ENCODE data around the gene IL12RB1. TPM values are rescaled to one million over a fixed set of nuclear protein-coding genes. Genes with fewer than 3 reads are reported as not detected.

The IL12RB1 gene
- total RNA-seq, 1 experiment from 2014 or later = 0.36 TPM

DNA sequence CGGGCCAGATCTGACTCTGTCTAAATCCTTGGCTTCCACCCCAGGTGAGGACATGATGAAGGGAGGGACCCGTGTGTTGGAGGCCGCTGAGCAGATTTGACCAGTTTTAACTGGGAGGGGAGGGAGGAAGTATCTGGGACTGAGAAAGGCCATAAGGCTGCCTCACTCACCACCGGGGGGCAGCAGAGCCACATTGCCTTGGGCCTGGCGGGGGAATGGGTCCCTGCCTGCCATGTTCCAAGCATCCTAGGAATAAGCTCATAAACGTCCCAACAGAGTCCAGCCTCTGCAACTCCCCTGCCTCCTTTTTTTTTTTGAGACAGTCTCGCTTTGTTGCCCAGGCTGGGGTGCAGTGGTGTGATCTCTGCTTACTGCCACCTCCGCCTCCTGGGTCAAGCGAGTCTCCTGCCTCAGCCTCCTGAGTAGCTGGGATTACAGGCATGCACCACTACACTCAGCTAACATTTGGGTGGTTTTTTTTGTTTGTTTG, 26.3 kb upstream of the IL12RB1 start:
- no peak overlapping the region for H3K4me3 ChIP-seq (ENCODE audit: low read depth in 2 of 2, low read length in 2 of 2)
- DNase-seq (ENCODE audit: low read depth, low spot score) = no peak
- BruUV-seq (replicated peaks) = no TSS peak
- ChIA-PET POLR2A (no interaction called here), CTCF (interaction anchor here (0.6 to 1.0 kb wide), 9 partner anchors 13 to 180 kb away, joined by 3 to 15 read pairs (median 4); partner anchors contain the start of gene RAB3A)
- intact Hi-C loops (cut with micrococcal nuclease; ENCODE audit: unreplicated experiment) (loop anchor here (10.0 kb wide), 1 partner anchor 52 kb away; no protein-coding TSS in a partner anchor), in situ Hi-C loops (cut with HindIII; ENCODE audit: low pct_unique_long_range_greater_than_20kb, low sequenced_read_pairs) (no loop called here)
- H3K36me3 ChIP-seq (ENCODE audit: control insufficient read depth, insufficient read depth, low read length) = no peaks in the 10 kb centered on the region
- H3K4me1 ChIP-seq (ENCODE audit: control insufficient read depth, insufficient read depth, low read length) = peaks cover 5% of the 10 kb centered on the region; the same call in 1 of the 2 replicates
- H3K27ac ChIP-seq (ENCODE audit: low read length) = no peak overlapping the region
- TF ChIP-seq, protein P1, sequence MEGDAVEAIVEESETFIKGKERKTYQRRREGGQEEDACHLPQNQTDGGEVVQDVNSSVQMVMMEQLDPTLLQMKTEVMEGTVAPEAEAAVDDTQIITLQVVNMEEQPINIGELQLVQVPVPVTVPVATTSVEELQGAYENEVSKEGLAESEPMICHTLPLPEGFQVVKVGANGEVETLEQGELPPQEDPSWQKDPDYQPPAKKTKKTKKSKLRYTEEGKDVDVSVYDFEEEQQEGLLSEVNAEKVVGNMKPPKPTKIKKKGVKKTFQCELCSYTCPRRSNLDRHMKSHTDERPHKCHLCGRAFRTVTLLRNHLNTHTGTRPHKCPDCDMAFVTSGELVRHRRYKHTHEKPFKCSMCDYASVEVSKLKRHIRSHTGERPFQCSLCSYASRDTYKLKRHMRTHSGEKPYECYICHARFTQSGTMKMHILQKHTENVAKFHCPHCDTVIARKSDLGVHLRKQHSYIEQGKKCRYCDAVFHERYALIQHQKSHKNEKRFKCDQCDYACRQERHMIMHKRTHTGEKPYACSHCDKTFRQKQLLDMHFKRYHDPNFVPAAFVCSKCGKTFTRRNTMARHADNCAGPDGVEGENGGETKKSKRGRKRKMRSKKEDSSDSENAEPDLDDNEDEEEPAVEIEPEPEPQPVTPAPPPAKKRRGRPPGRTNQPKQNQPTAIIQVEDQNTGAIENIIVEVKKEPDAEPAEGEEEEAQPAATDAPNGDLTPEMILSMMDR (IDR thresholded peaks at IDR 0.05) = peak; percentile 93
- TF ChIP-seq, protein P2, sequence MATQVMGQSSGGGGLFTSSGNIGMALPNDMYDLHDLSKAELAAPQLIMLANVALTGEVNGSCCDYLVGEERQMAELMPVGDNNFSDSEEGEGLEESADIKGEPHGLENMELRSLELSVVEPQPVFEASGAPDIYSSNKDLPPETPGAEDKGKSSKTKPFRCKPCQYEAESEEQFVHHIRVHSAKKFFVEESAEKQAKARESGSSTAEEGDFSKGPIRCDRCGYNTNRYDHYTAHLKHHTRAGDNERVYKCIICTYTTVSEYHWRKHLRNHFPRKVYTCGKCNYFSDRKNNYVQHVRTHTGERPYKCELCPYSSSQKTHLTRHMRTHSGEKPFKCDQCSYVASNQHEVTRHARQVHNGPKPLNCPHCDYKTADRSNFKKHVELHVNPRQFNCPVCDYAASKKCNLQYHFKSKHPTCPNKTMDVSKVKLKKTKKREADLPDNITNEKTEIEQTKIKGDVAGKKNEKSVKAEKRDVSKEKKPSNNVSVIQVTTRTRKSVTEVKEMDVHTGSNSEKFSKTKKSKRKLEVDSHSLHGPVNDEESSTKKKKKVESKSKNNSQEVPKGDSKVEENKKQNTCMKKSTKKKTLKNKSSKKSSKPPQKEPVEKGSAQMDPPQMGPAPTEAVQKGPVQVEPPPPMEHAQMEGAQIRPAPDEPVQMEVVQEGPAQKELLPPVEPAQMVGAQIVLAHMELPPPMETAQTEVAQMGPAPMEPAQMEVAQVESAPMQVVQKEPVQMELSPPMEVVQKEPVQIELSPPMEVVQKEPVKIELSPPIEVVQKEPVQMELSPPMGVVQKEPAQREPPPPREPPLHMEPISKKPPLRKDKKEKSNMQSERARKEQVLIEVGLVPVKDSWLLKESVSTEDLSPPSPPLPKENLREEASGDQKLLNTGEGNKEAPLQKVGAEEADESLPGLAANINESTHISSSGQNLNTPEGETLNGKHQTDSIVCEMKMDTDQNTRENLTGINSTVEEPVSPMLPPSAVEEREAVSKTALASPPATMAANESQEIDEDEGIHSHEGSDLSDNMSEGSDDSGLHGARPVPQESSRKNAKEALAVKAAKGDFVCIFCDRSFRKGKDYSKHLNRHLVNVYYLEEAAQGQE (IDR thresholded peaks at IDR 0.05; ENCODE audit: insufficient read depth in 1 of 2, low read depth in 2 of 2, low read length in 1 of 2) = no peak
- ATAC-seq = peak; percentile 83
- H3K9me3 ChIP-seq (ENCODE audit: control insufficient read depth, insufficient read depth, low read depth, low read length) = no peaks in the 10 kb centered on the region
- H3K27me3 ChIP-seq (ENCODE audit: control insufficient read depth, insufficient read depth, low read length) = no peaks in the 10 kb centered on the region

DNA sequence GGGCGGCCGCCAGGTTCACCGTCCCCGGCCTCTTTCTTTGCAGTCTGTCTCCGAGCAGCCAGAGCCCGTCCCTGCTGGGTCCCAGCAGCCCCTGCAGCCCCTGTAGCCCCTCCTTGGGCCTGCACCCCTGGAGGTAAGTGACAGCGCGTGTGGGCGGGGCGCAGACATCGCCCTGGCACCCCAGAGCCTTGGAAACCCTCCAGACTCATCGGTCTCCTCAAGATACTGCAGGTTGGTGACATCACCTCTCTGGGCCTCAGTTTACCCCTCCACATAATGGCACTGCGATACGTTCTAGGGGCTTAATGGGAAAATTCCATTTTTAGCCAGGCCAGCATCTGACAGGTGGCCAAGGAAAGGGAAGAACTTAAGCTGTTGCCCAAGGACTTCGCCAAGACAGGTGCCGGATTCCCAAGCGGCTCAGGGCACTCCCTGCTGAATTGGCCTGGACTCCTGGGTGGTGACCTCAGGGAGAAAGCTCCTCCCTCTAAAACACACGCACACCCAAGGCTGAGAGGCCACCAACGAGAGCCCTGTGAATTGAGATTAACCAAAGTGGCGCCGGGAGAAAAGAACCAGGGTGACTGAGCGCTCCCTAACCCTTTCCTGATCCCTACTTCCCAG, 24.0 kb upstream of the IL12RB1 start:
- ChIA-PET POLR2A (interaction anchor here (0.6 kb wide), 1 partner anchor 171 kb away, joined by 3 read pairs; the partner anchor contains the start of gene JUND), CTCF (interaction anchor here (0.5 to 0.6 kb wide), 3 partner anchors 30 to 251 kb away, joined by 3 to 8 read pairs (median 7); partner anchors contain the start of gene RPL18A)
- BruUV-seq (replicated peaks) = no TSS peak
- H3K9me3 ChIP-seq (ENCODE audit: control insufficient read depth, insufficient read depth, low read depth, low read length) = no peaks in the 10 kb centered on the region
- no peak for DNase-seq (ENCODE audit: low read depth, low spot score)
- 0 out of 2 replicates have a peak, but pooled peaks cover 3% of the 10 kb centered on the region for H3K4me1 ChIP-seq (ENCODE audit: control insufficient read depth, insufficient read depth, low read length)
- no peaks in the 10 kb centered on the region for H3K36me3 ChIP-seq (ENCODE audit: control insufficient read depth, insufficient read depth, low read length)
- peak overlapping the region; percentile 57 to 63 for H3K4me3 ChIP-seq (ENCODE audit: low read depth in 2 of 2, low read length in 2 of 2)
- TF ChIP-seq POLR2AphosphoS5 (IDR thresholded peaks at IDR 0.05; ENCODE audit: low read depth, low read length) = no peak
- intact Hi-C loops (cut with micrococcal nuclease; ENCODE audit: unreplicated experiment) = loop anchor here (10.0 kb wide), 1 partner anchor 54 kb away; no protein-coding TSS in a partner anchor
- no peak for ATAC-seq
- in situ Hi-C loops (cut with HindIII; ENCODE audit: low pct_unique_long_range_greater_than_20kb, low sequenced_read_pairs) = no loop called here
- no peak overlapping the region for H3K27ac ChIP-seq (ENCODE audit: low read length)
- H3K27me3 ChIP-seq (ENCODE audit: control insufficient read depth, insufficient read depth, low read length) = no peaks in the 10 kb centered on the region
